K562 (cell line): ENCODE data around the gene RBM17. TPM values are rescaled to one million over a fixed set of nuclear protein-coding genes. Genes with fewer than 3 reads are reported as not detected.

Source experiments
- ATAC-seq: fragments of 200-7000 bp; cut with Tn5 transposase; 3 replicates; pipeline ENCODE4 v1.9.1; 2020; ENCODE audit warnings: moderate library complexity
- BruUV-seq: library from RNA; stranded (reverse); fragments of 400-500 nt; replicated peaks from 2 replicates; lab custom pipeline; 2021; lab: Mats Ljungman, UMichigan
- CTCF ChIA-PET: fragments of 300-600 bp; formaldehyde crosslinking; extraction: SDS; loops from one replicate; lab custom pipeline; 2021; ENCODE audit warnings: low intra/inter-chr PET ratio; lab: Yijun Ruan, JAX
- POLR2A ChIA-PET: fragments of 300-600, 350-650 bp; sonication (Branson Sonifier 250); formaldehyde crosslinking; extraction: SDS; loops from one replicate; lab custom pipeline; 2021; ENCODE audit warnings: antibody characterized with exemption, inconsistent platforms; lab: Yijun Ruan, JAX
- DNase-seq, 4 experiments: peaks; one replicate each; pipeline versions ENCODE4 v3.0.0 to v3.0.0-alpha.2; 2011 to 2018; ENCODE audit warnings: low spot score in 3 of 4, mixed read lengths in 3 of 4; ENCODE audit errors: extremely low read depth in 1 of 4
- FAIRE-seq: peaks from 2 replicates; lab custom pipeline; 2011; peaks lifted over from hg19 to GRCh38; lab: Jason Lieb, UNC
- H2AFZ ChIP-seq: 2 replicates; pipeline ENCODE4 v1.6.0; 2011; ENCODE audit warnings: low read depth, low read length, control low read depth, inconsistent platforms
- H3K27ac ChIP-seq: fragments of 200-600 bp; 3 replicates; pipeline ENCODE4 v1.8.0; 2011; ENCODE audit warnings: low read depth, mild to moderate bottlenecking, control low read depth, inconsistent platforms, low read length, moderate library complexity, mixed read lengths; ENCODE audit errors: extremely low read depth
- H3K27me3 ChIP-seq, 2 experiments: fragments of 300-600 bp in 1 of 2; 2 replicates in 1 of 2; 3 replicates in 1 of 2; pipeline versions ENCODE4 v1.6.0 to v1.8.0; 2011; ENCODE audit warnings: inconsistent platforms in 2 of 2, low read length in 2 of 2, mild to moderate bottlenecking in 1 of 2, mixed read lengths in 1 of 2, moderate library complexity in 1 of 2; ENCODE audit not compliant: control insufficient read depth in 2 of 2, insufficient read depth in 2 of 2
- H3K36me3 ChIP-seq: fragments of 300-600 bp; 3 replicates; pipeline ENCODE4 v1.8.0; 2011; ENCODE audit warnings: mild to moderate bottlenecking, low read length, inconsistent platforms; ENCODE audit not compliant: control insufficient read depth, insufficient read depth
- H3K4me1 ChIP-seq, 2 experiments: fragments of 200-600 bp in 1 of 2; replicated peaks in 1 of 2; 2 replicates in 1 of 2; 3 replicates in 1 of 2; pipeline versions ENCODE4 v1.5.1 to v1.8.0; 2011; ENCODE audit warnings: inconsistent platforms in 2 of 2, low read length in 2 of 2, mild to moderate bottlenecking in 1 of 2, mixed read lengths in 1 of 2, moderate library complexity in 1 of 2; ENCODE audit not compliant: control insufficient read depth in 2 of 2, insufficient read depth in 2 of 2
- H3K4me2 ChIP-seq: 2 replicates; pipeline ENCODE4 v1.6.1; 2011; ENCODE audit warnings: low read length, control low read depth, inconsistent platforms, mixed read lengths; ENCODE audit not compliant: insufficient read depth
- H3K4me3 ChIP-seq: fragments of 200-600 bp; sonication (generic), shearing (Covaris generic); 2 replicates; pipeline ENCODE4 v1.5.1; 2016; ENCODE audit warnings: control low read depth, inconsistent platforms
- H3K79me2 ChIP-seq: fragments of 200-600 bp; 3 replicates; pipeline ENCODE4 v1.8.0; 2011; ENCODE audit warnings: low read length, inconsistent platforms; ENCODE audit not compliant: control insufficient read depth, insufficient read depth
- H3K9ac ChIP-seq, 2 experiments: 2 replicates each; pipeline versions ENCODE4 v1.6.0 to v1.6.1; 2011; ENCODE audit warnings: low read depth in 2 of 2, low read length in 2 of 2, control low read depth in 1 of 2, inconsistent platforms in 1 of 2, mild to moderate bottlenecking in 1 of 2, mixed read lengths in 1 of 2; ENCODE audit not compliant: insufficient read depth in 1 of 2
- H3K9me1 ChIP-seq: one replicate; pipeline ENCODE4 v1.6.0; 2011; ENCODE audit warnings: inconsistent platforms, mild to moderate bottlenecking, low read length, moderate library complexity; ENCODE audit not compliant: control insufficient read depth, insufficient read depth
- H3K9me3 ChIP-seq: replicated peaks from 2 replicates; pipeline ENCODE4 v1.5.1; 2011; ENCODE audit warnings: low read depth, low read length, inconsistent platforms; ENCODE audit not compliant: control insufficient read depth, insufficient read depth
- H4K20me1 ChIP-seq: replicated peaks from 2 replicates; pipeline ENCODE4 v1.6.1; 2011; ENCODE audit warnings: low read length, inconsistent platforms, mixed read lengths; ENCODE audit not compliant: control insufficient read depth, insufficient read depth
- SOX6 ChIP-seq: fragments of 450-650 bp; IDR thresholded peaks from 2 replicates; pipeline ENCODE4 v1.6.1; 2014; ENCODE audit warnings: mild to moderate bottlenecking
- SRSF9 ChIP-seq: fragments of 200-400 bp; formaldehyde crosslinking; IDR thresholded peaks from 2 replicates; pipeline ENCODE4 v1.6.1; 2017; ENCODE audit warnings: low read depth, low read length, borderline replicate concordance
- WGBS: fragments of 100-300 bp; shearing (Covaris generic); methylation state at CpG from one replicate; pipeline ENCODE4 v1.1.6; 2016; ENCODE audit warnings: low coverage, mixed read lengths; ENCODE audit not compliant: insufficient coverage; ENCODE audit errors: missing lambda C conversion rate; 5-methylcytosine and 5-hydroxymethylcytosine counted together
- in situ Hi-C: fragments of 300-500 bp; cut with MboI; formaldehyde crosslinking; loops from 4 replicates; pipeline ENCODE4 v1.15.0; 2018; ENCODE audit warnings: inconsistent platforms, mixed read lengths
- intact Hi-C: fragments of 100-400 bp; cut with micrococcal nuclease; formaldehyde crosslinking; loops from 2 replicates; pipeline ENCODE4 v1.14.2; 2022
- polyA plus RNA-seq, 8 experiments: library from polyadenylated mRNA; depleted of rRNA in 4 of 8; stranded (reverse) in 5 of 8; unstranded in 3 of 8; fragments of >200 nt; fragmentation: Nextera tagmentation in 2 of 8; fragmentation: Illumina TruSeq in 1 of 8; extraction: Ambion mirVana in 2 of 8; extraction: Trizol in 1 of 8; gene quantifications; 2 replicates each; pipeline versions ENCODE4 v1.2.1 to v1.2.3, GENCODE V29; 2011 to 2014; ENCODE audit warnings: inconsistent platforms in 1 of 8, missing spikeins in 1 of 8
- total RNA-seq, 7 experiments: library from RNA; depleted of rRNA in 6 of 7; stranded (reverse); fragments of >200 nt in 6 of 7; fragmentation: Illumina TruSeq in 2 of 7; extraction: Trizol in 2 of 7; gene quantifications; 2 replicates each; pipeline versions ENCODE4 v1.2.1 to v1.2.3, GENCODE V29; 2011 to 2021; ENCODE audit warnings: low replicate concordance in 1 of 7

Gene RBM17
- total and polyA plus RNA-seq, 9 of the 15 experiments (the other 6 are each of a cell fraction or from before 2014, with no cell fraction given) = 23.6 to 217 (median 124) TPM

DNA sequence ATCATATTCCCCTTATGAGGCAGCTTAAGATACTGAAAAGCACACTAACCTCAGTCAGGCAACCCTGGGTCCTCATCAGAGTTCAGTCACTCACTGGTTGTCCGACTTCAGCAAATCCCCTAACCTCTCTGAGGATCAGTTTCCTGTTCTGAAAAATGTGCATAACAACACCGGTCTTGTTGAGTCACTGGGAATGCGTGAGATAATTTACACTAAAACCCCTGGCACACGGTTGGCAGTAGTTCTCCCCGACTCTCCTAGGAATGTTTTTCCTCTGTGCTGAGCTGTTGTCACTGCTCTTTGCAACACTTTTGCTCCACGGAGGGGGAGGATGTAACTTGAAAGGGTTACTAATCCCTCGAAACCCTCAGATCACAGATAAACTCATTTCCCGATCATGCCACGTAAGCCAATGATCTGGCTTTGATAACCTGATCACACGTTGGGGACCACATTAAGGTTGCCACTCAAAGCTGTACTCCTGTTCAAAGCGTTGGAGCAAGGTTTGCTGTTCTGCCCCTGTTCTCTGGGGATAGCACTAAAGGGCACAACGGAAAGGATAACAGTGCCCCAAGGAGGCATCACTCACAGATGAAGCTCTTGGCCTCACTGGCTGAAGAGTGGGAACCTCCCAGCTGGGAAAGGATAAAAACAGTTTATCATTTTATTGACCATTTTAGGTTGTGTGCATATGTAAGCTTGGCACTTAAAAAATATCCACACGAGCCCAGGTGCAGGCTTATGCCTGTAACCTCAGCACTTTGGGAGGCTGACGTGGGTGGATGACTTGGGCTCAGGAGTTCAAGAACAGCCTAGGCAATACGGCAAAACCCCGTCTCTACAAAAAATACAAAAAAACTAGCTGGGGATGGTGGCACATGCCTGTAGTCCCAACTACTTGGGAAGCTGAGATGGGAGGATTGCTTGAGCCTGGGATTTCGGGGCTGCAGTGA, 5.0 kb upstream of the RBM17 start:
- TF ChIP-seq SOX6 (no peak), SRSF9 (no peak)
- H3K27me3 ChIP-seq = peaks cover 17 to 19% of the 10 kb centered on the region in 2 experiments; a peak in 4 of 5 replicates
- ATAC-seq = no peak
- in situ Hi-C loops (no loop called here), intact Hi-C loops (loop anchor here (10.0 kb wide), 1 partner anchor 69 kb away; no protein-coding TSS in a partner anchor)
- H3K4me2 ChIP-seq = no peak overlapping the region; the same call in 1 of the 2 replicates
- WGBS = 7% methylated on average over 17 of the region's 17 CpGs
- POLR2A ChIA-PET = interaction anchor here (1.3 kb wide), 1 partner anchor 9 kb away, joined by 4 read pairs; no protein-coding TSS in a partner anchor
- H4K20me1 ChIP-seq = no peaks in the 10 kb centered on the region
- H2AFZ ChIP-seq = no peak overlapping the region
- peaks cover under 1% of the 10 kb centered on the region; the same call in 1 of the 3 replicates for H3K79me2 ChIP-seq
- no peak overlapping the region for H3K27ac ChIP-seq
- no peaks in the 10 kb centered on the region for H3K9me1 ChIP-seq
- FAIRE-seq = no peak
- no peaks in the 10 kb centered on the region for H3K36me3 ChIP-seq
- no peak overlapping the region for H3K4me3 ChIP-seq
- no peak overlapping the region for H3K9ac ChIP-seq
- peaks cover 4 to 8% of the 10 kb centered on the region in 2 experiments; a peak in 3 of 5 replicates for H3K4me1 ChIP-seq
- no peaks in the 10 kb centered on the region for H3K9me3 ChIP-seq
- no TSS peak for BruUV-seq
- DNase-seq = no peak
- CTCF ChIA-PET = interaction anchor here (0.6 kb wide), 1 partner anchor 10 kb away, joined by 5 read pairs; no protein-coding TSS in a partner anchor
